M059J (cell line): ENCODE measurements around the gene C1QTNF12. TPM values are rescaled to one million over a fixed set of nuclear protein-coding genes. Genes with fewer than 3 reads are reported as not detected.

ENCODE experiments used
- DNase-seq: peaks from one replicate; pipeline ENCODE4 v3.0.0-alpha.2; 2012; ENCODE audit warnings: low read depth
- total RNA-seq: library from RNA; depleted of rRNA; stranded (reverse); fragments of >200 nt; shearing (Covaris generic); gene quantifications from 2 replicates; pipeline ENCODE4 v1.2.3, GENCODE V29; 2014; rRNA removed

C1QTNF12 gene, protein sequence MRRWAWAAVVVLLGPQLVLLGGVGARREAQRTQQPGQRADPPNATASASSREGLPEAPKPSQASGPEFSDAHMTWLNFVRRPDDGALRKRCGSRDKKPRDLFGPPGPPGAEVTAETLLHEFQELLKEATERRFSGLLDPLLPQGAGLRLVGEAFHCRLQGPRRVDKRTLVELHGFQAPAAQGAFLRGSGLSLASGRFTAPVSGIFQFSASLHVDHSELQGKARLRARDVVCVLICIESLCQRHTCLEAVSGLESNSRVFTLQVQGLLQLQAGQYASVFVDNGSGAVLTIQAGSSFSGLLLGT
- not detected in 2 replicates for total RNA-seq

- DNase-seq: no peak
Observed at GRCh38 chr1:1246577-1247340, at the start of gene C1QTNF12. TSS of gene C1QTNF12 (minus strand) at chr1:1246722. CDS start at chr1:1246690, 32 bp downstream.

- no peak for DNase-seq
Observed at GRCh38 chr1:1295154-1295923, 48.8 kb upstream of the C1QTNF12 start.

GRCh38 chr1:1294250-1294890, 47.8 kb upstream of the C1QTNF12 start:
- no peak for DNase-seq

- DNase-seq: no peak
Observed at GRCh38 chr1:1293263-1294249, 47.0 kb upstream of the C1QTNF12 start.

DNA sequence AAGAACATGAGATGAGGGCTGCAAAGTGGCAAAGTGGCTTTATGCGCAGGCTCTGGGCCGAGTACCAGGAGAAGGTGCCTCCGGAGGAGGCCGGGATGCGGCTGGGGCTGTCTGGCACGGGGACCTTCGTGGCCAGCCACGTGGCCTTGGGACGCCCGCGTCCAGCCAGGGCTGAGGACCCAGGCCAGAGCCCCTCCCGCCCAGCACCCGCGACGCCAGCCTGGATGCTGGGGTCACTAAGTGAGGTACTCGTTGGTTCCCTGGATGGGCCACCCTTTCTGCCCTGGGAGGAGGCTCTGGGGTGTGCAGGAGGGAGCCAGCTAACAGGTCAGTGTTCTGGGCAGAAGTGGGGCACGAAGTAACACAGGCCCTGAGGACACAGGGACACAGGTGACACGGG, 46.3 kb upstream of the C1QTNF12 start:
- DNase-seq: no peak

DNA sequence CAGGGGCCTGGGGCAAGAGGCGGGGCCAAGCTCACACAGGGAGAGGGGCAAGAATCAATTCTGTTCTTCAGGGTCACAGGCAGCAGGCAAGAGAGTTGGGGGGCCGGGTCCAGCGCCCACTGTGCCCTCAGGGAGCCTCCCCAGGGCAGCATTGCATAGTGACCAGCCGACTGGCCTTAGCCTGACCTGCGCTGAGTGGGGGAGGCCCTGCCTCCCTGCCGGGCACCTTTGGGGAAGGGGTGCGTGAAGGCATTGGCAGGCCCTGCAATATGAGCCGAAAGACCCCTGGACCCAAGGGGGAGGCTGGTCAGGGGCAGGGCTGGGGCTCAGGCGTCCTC, 45.9 kb upstream of the C1QTNF12 start:
- no peak for DNase-seq

GRCh38 chr1:1291548-1292441, 45.3 kb upstream of the C1QTNF12 start:
- DNase-seq: peak; percentile 63

- no peak for DNase-seq
Observed at GRCh38 chr1:1291023-1291528, 44.6 kb upstream of the C1QTNF12 start.

DNA sequence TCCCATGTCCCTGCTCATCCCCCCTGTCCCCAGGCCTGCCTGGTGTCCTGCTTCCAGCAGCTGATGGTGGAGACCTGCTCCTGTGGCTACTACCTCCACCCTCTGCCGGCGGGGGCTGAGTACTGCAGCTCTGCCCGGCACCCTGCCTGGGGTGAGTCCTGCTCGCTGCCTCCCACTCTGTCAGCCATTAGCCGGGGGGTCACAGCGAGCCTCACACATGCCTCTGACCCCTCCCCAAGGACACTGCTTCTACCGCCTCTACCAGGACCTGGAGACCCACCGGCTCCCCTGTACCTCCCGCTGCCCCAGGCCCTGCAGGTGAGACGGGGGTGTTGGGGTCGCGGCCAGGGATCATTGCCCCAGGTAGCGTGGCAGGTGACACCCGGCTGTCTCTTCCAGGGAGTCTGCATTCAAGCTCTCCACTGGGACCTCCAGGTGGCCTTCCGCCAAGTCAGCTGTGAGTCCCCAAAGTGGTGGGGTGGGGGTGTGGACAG, 43.8 kb upstream of the C1QTNF12 start:
- DNase-seq: peak; percentile 36

- DNase-seq: no peak
Observed at GRCh38 chr1:1287288-1288110, 41.0 kb upstream of the C1QTNF12 start.

DNA sequence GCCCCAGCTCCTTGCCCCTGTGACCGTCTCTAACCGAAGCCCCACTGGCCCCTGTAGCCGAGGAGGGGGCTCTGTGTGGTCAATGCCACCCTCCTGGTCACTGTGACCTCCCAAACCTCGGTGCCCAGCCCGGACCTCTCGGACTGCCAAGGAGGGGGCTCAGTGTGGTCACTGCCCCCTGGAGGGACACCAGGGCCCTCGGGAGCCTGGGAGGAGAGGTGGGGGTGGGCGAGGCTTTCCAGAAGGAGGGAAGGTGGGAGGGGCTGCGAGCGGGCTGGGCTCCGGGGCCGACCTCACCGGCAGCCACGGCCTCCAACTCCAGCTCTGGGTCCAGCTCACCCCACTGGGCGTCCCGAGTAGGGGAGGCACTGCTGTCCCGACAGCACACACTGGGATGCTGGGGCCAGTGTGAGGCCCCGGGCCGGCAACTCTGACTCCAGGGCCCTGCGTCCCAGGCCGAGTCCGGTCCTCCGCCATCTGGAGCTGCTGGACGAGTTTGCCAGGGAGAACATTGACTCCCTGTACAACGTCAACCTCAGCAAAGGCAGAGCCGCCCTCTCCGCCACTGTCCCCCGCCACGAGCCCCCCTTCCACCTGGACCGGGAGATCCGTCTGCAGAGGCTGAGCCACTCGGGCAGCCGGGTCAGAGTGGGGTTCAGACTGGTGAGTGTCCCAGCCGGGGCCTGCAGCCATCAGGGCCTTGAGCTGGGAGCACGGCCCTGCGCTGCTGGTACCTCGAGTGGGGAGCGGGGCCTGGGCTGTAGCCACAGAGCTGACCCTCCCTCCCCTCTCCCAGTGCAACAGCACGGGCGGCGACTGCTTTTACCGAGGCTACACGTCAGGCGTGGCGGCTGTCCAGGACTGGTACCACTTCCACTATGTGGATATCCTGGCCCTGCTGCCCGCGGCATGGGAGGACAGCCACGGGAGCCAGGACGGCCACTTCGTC, 40.1 kb upstream of the C1QTNF12 start:
- DNase-seq: no peak

DNA sequence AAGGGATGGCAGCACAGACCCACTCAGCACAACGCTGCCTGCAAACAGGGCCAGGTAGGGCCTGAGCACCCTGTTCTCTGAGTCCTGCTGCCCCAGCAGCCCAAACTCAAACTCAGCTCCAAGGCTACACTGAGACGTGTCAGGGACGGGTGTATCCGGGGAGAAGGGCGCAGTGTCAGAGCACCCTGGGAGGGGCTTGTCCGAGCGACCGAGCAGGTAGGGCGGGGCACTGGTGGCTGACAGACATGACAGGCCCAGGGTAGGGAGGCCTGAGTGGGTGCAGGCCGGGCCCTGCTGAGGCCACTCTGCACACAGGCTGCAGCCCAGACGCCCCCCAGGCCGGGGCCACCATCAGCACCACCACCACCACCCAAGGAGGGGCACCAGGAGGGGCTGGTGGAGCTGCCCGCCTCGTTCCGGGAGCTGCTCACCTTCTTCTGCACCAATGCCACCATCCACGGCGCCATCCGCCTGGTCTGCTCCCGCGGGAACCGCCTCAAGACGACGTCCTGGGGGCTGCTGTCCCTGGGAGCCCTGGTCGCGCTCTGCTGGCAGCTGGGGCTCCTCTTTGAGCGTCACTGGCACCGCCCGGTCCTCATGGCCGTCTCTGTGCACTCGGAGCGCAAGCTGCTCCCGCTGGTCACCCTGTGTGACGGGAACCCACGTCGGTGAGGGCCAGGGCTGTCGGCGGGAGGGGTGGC, 39.2 kb upstream of the C1QTNF12 start:
- DNase-seq: no peak

DNA sequence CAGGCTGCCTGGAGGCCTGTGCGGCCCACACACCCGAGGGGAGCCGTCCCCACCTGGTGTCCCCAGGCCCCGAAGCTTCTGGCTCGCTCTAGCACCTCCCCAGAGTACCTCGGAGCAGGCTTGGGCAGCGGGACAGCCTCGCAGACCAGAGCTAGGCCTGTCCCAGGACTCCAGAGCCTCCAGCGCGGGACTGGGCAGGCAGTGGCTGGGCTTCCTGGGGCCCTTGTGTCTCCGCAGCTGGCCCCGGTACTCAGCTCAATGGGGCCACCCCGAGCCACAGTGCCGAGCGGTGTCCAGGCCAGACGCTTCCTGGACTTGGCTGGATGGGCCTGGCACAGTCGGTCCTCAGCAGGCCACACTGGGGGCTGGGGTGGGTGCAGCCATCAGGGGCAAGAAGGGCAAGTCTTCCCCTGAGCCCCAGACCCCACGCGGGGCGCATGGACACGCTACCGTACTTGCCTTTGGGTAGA, 38.6 kb upstream of the C1QTNF12 start:
- no peak for DNase-seq

DNA sequence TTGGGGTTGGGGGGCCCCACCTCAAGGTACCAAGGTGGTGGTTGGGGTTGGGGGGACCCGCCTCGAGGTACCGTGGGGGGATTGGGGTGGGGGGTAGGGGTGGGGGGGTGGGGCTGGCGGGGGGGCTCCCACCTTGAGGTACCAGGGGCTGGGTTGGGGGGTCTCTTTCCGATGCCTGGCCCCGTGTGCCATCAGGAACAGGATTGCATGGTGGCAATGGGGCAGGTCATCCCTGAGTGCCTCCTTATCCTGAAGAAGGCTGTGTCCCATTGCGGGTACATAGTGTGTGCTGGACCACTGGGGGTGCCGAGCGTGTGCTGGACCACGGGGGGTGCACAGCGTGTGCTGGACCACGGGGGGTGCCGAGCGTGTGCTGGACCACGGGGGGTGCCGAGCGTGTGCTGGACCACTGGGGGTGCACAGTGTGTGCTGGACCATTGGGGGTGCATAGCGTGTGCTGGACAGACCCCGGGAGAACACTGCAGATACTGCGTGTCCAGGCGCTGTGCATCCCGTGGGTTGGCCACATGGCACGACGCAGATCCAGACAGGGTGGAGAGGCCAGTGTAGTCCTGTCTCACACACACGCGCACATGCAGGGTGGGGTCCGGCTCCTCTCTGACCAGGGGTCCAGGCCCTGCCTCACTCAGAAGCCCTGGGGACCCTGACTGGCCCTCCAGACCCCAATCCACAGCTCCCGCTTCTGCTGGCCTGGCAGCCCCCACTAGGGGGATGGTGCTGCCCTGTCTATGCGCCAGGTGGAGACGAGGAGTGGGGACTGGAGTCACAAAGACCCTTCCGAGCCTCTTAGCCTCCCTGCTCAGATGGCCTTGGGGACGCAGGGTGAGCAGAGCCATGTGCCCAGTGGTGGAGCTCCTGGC, 37.9 kb upstream of the C1QTNF12 start:
- no peak for DNase-seq

DNA sequence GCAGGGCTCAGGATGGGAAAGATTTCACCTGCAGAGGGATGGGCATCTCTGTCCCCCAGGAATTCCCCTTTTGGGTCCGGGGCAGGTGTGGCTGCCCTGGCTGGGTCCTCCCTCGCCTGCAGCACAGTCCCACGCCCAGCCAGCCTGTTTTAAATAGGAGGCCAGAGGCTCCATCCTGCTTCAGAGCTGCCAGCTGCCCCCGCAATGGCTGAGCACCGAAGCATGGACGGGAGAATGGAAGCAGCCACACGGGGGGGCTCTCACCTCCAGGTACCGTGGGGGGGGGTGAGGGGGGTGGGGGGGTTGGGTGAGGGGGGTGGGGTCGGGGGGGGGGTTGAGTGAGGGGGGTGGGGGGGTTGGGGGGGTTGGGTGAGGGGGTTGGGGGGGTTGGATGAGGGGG, 37.3 kb upstream of the C1QTNF12 start:
- DNase-seq: peak; percentile 36

- peak; percentile 76 for DNase-seq
Observed at GRCh38 chr1:1282998-1283397, 36.5 kb upstream of the C1QTNF12 start.
